ENCODE measurements around the gene EPB41L4B.

Gene EPB41L4B

GRCh38 chr9:109192732-109193361, 128.0 kb downstream of the EPB41L4B start:
- no peak for ATAC-seq

DNA sequence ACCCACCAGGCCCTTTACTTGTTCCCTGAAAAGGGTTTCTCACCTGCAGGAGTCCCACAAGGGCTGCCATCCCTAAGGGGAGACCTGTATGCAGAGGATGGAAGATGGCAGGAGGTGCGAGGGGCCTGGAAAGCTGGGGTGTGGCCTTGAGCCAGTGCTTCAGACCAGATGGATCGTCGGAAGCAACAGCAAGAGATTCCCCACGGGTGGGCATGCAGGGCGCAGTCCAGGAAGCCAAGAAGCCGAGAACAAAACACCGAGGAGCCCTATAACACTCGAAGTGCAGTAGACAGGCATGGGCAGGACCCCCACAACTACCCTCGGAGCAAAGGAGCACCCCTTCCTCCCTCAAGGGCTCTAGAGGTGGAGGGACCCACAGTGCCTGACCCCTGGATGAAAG, 129.1 kb downstream of the EPB41L4B start:
- ATAC-seq, result no peak

GRCh38 chr9:109190151-109190550, 130.7 kb downstream of the EPB41L4B start:
- no peak for ATAC-seq

DNA sequence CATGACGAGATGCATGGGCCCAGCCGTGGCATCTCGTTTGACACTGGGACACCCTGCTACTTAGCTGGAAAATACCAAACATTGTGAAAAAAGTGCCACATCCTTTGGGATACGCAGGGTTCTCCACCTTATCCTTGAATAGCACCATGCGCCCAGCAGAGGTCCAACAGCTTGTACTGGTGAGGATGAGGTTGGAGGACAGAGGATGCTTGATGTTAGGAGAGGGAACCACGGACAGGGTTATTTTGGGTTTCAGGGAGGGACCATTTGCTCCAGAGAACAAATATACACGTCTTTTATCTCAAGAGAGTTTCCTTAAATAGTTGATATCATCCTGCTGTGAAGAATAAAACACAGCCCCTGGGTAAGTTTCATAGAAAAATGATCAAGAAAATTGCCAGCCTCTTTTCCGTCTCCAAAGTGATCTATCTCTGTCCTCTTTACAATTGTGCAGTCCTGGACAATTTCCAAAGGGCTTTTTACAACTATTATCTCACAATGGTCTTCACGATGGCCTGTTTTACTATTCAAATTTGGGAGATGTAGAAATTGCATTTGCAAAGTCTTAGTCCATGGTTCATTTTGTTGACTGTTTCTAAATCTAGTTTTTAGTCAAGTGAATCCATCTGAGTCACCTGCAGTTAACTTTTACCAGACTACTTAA, 133.9 kb downstream of the EPB41L4B start:
- no peak for ATAC-seq

GRCh38 chr9:109182940-109183798, 137.7 kb downstream of the EPB41L4B start:
- ATAC-seq, result no peak

DNA sequence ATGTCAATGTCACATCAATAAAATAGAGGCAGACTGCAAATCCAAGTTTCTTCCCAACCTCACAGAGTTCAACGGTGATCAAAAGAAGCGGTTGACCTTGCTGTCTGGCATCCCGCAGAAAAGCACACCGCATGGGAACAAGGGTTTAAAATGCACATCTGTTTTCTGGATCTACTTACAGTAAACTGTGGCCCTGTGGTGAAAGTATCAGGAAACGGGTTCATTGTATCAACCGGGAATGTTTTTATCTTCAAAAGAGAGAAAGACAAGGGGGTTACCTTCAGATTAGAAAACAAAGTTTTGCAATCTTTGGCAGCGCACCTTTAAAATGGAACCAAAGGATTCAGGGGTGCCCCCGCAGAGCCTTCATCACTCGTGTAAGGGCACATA, 138.3 kb downstream of the EPB41L4B start:
- no peak for ATAC-seq

DNA sequence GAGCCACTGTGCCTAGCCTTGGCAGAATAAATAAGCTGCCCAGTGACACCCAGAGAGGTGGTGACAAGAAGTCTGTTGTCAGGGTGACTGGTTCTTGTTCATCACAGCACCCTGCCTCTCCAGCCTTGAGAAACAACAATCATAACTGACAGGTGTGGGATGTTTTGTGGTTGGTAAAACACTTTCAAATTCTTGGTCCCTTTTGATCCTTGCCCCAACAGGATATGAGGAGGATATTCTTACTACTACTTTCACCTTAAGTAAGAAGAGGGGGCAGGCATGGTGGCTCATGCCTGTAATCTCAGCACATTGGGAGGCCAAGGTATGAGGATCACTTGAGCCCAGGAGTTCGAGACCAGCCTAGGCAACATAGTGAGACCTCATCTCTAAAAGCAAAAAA, 139.6 kb downstream of the EPB41L4B start:
- ATAC-seq, result peak; percentile 79 to 83

DNA sequence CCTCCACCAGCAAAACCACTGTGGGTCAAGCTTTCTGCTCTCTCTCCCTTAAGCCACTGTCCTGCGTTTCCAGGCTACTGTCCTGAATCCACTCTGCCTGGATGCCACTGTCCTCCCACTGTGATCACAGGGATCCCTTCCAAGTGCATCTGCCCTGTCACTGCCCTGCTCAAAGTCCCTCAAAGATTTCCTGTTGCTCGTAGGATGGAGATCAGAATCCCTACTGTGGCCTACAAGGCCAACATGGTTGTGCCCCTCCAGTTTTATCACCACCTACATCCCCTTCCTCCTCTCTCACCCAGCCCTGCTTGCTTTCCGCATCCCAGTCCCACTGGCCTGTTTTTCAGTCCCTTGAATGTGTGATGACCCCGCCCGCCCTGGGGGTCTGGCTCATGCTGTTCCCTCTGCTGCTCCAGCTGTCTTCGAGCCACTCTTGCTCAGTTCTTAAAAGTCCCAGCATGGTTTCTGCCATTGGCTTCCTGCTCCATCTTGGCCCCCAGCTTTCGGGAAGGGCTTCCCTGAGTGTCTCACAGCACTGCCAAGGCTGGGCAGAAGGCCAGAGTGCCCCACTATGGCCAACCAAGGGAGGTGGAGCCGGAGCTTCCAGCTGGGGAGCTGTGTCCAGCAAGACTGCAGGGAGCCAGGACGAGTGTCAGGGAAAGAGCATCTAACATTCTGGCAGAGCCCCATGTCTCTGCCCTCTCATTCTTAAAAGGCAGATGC, 140.9 kb downstream of the EPB41L4B start:
- no peak for ATAC-seq

GRCh38 chr9:109176963-109177362, 143.9 kb downstream of the EPB41L4B start:
- no peak for ATAC-seq

DNA sequence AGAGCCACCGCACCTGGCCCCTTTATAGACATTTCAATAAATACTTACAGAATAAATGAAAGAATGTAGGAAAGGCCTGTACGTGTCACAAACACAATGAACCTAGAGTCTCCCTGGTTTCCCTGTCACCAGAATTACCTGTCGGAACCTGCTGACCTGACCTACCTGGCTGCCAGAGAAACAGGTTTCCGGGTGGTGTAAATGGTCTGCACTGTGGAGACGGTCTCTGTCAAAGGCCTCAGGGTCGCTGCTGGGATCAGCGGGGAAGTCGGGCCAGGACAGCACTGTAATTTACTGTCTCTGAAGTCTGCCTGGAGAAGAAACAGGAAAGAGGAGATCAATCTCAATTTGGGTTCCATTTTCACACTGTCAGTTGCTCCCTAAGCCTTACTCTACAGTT, 144.5 kb downstream of the EPB41L4B start:
- no peak for ATAC-seq

DNA sequence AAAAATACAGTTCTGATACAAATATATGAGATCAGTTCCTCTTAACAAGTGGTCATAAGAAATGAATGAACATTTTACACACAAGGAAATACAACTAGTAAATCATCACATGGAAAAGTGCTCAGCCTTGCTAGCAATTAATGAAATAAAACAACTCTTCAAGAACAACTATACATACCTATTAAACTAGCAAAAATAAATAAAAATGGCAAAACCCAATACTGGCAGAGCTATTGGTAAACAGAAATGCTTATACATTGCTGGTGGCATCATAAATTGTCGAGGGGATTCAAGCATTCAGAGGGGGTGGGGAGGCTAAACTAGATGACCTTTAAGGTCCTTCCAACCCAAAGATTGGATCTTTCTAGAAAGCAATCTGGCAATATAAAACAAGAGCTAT, 147.9 kb downstream of the EPB41L4B start:
- no peak for ATAC-seq

- no peak for ATAC-seq
These were observed 148.9 kb downstream of the EPB41L4B start for GRCh38 chr9:109171926-109172325.

GRCh38 chr9:109168170-109168569, 152.7 kb downstream of the EPB41L4B start:
- no peak for ATAC-seq

DNA sequence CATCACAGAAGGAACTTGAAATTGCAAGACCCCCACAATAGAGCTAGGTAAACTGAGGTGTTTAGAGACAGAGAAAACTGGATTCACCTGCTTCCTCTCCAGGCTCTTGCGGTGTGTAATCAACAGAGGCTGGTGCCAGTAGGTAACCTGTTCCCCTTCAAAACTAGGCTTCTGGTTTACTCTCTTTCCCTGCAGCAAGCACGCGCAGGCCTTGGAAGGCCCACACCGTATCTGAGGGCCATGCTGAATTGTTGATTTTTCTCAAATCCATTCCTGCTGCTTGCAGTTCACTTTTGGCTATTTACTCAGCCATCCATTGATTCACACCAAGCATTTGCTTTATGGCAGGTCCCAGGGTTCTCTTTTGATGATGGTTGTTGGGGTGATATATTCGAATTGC, 153.1 kb downstream of the EPB41L4B start:
- no peak for ATAC-seq

- ATAC-seq, result no peak
These were observed 153.9 kb downstream of the EPB41L4B start, which contains the start of gene FRRS1L for GRCh38 chr9:109166771-109167601. TSS of gene FRRS1L (minus strand) at chr9:109167249. CDS start at chr9:109167138, 111 bp downstream.

DNA sequence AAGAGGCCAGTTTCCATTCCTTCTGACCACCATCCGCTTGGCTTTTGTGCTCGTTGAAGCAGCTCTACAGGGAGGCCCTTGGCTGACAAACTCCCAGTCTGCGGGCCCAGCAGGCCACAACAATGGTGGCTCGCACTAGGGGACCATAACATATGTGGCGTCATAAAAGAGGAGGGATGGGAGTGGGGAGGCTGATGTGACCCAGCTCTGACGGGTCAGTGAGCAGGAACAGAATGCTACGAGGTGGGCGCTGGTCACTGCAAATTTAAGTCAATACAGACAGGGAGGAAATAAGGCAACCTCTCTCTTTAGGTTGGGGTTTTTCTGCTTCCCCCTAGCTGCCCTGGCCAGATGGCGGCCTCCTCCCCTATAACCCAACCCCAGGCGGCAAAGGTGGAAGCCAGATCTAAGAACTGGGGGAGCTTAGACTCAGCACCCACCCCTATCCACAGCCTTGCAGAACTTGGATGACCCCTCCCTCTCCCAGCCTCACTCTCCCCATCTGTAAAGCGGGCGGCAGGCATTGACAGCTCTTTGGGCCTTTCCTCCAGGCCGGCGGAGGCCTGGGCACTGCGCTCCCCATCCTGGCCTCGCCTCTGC, 154.6 kb downstream of the EPB41L4B start:
- no peak for ATAC-seq

DNA sequence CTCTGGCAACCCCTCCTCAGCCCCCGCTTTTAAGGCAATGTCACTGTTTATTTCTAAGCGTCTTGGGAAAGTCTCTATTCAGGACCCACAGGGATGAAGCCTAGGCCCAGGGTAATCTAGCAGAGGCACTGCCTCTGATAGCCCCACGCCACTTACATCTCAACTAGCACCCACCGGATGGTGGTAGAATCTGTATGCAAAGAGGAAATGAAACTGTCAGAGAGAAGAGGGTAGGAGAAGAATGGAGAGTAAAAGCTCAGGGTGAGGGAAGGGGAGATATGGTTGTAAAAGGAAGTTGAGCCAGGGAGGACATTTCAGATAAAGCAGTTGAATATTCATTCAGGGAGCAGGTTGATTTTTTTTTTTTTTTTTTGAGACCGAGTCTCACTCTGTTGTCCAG, 156.8 kb downstream of the EPB41L4B start:
- ATAC-seq, result no peak

- ATAC-seq, result no peak
These were observed 157.7 kb downstream of the EPB41L4B start for GRCh38 chr9:109163194-109163593.

GRCh38 chr9:109162677-109163076, 158.2 kb downstream of the EPB41L4B start:
- no peak for ATAC-seq

GRCh38 chr9:109161471-109161870, 159.4 kb downstream of the EPB41L4B start:
- ATAC-seq, result no peak

- ATAC-seq, result no peak
These were observed 161.3 kb downstream of the EPB41L4B start for GRCh38 chr9:109159583-109159982.

- ATAC-seq, result no peak
These were observed 162.2 kb downstream of the EPB41L4B start for GRCh38 chr9:109158651-109159050.
